Measurements from ENCODE around the gene LYZL1. TPM values are rescaled to one million over a fixed set of nuclear protein-coding genes. Genes with fewer than 3 reads are reported as not detected.
A peak's percentile ranks its signal among the peaks of the same experiment; 100 is the strongest.

Gene LYZL1
- total and polyA plus RNA-seq, 2 donors (not counting 1 experiment from before 2014, with no cell fraction given), result not detected

DNA sequence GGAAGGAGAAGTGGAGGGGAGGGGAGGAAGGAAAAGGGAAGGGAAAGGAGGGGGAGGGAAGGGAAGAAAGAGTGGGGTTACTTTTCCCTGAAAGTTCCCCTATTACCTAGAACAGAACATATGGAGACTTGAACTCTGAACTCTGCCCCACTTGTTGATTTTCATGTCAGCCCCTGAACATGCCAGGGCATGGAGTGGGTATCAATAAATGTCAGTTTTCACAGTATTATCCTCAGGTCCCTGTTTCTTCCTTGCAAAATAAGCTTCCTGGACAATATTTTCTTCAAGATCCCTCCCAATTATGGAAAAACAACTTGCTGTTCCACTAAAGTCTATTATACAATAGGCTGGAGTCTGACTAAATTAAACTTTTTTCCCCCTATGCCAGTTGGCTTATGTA is 46.9 kb upstream of the LYZL1 start:
- no peak for DNase-seq (ENCODE audit: low read depth in 2 of 2)
- Histone ChIP-seq H3K9me3 (ENCODE audit: control insufficient read depth, insufficient read depth, low read depth, low read length) (no peaks in the 10 kb centered on the region), H3K4me3 (replicated peaks in 1 of 4; ENCODE audit: control extremely low read depth in 1 of 4, insufficient read depth in 1 of 4, low read depth in 3 of 4, low read length in 4 of 4) (no peak overlapping the region), H2AFZ (ENCODE audit: low read length) (no peak overlapping the region), H4K20me1 (ENCODE audit: control insufficient read depth, extremely low read depth, insufficient read depth, low read length) (no peaks in the 10 kb centered on the region), H3K79me2 (ENCODE audit: control insufficient read depth, insufficient read depth, low read length) (no peaks in the 10 kb centered on the region), H3K36me3 (ENCODE audit: control insufficient read depth, insufficient read depth, low read length) (no peaks in the 10 kb centered on the region), H3K4me1 (ENCODE audit: control insufficient read depth, extremely low read depth, insufficient read depth, low read length) (no peaks in the 10 kb centered on the region), H3K4me2 (ENCODE audit: extremely low read depth, insufficient read depth, low read length) (no peak overlapping the region), H3K27me3 (ENCODE audit: control insufficient read depth, insufficient read depth, low read length) (peaks cover 3% of the 10 kb centered on the region), H3K9ac (ENCODE audit: insufficient read depth, low read length) (no peak overlapping the region), H3K27ac (ENCODE audit: insufficient read depth, low read length) (no peak overlapping the region)
- TF ChIP-seq EZH2 (IDR thresholded peaks at IDR 0.05; ENCODE audit: low read length, missing control alignments), result no peak
- TF ChIP-seq, protein P1, sequence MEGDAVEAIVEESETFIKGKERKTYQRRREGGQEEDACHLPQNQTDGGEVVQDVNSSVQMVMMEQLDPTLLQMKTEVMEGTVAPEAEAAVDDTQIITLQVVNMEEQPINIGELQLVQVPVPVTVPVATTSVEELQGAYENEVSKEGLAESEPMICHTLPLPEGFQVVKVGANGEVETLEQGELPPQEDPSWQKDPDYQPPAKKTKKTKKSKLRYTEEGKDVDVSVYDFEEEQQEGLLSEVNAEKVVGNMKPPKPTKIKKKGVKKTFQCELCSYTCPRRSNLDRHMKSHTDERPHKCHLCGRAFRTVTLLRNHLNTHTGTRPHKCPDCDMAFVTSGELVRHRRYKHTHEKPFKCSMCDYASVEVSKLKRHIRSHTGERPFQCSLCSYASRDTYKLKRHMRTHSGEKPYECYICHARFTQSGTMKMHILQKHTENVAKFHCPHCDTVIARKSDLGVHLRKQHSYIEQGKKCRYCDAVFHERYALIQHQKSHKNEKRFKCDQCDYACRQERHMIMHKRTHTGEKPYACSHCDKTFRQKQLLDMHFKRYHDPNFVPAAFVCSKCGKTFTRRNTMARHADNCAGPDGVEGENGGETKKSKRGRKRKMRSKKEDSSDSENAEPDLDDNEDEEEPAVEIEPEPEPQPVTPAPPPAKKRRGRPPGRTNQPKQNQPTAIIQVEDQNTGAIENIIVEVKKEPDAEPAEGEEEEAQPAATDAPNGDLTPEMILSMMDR (conservative IDR thresholded peaks at IDR 0.05 in 1 of 2, IDR thresholded peaks at IDR 0.05 in 1 of 2; ENCODE audit: low read depth in 1 of 2, low read length in 2 of 2), result no peak

DNA sequence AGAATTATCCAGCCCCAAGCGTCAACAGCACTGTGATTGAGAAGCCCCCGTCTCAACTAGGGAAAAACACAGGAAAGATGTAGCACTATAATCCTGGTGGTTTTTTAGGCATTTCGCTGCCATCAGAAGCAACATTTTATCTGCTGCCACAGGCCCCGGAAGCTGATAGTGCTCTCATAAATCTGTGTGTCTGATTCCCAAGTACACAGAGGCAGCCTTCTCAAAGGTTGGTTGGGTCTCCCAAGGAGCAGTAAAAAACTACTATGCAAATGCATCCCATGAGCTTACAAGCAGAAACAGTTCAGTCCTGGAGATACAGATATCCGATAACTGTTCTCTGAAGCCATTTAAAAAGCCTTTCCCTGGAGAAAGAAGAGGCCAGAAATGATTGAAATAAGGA is 45.8 kb upstream of the LYZL1 start:
- H3K9ac ChIP-seq (ENCODE audit: insufficient read depth, low read length), result no peak overlapping the region
- H3K9me3 ChIP-seq (ENCODE audit: control insufficient read depth, insufficient read depth, low read depth, low read length), result no peaks in the 10 kb centered on the region
- TF ChIP-seq EZH2 (IDR thresholded peaks at IDR 0.05; ENCODE audit: low read length, missing control alignments), result no peak
- TF ChIP-seq, protein P1 (conservative IDR thresholded peaks at IDR 0.05 in 1 of 2, IDR thresholded peaks at IDR 0.05 in 1 of 2; ENCODE audit: low read depth in 1 of 2, low read length in 2 of 2), result no peak
- no peak overlapping the region for H3K4me3 ChIP-seq (replicated peaks in 1 of 4; ENCODE audit: control extremely low read depth in 1 of 4, insufficient read depth in 1 of 4, low read depth in 3 of 4, low read length in 4 of 4)
- no peaks in the 10 kb centered on the region for H4K20me1 ChIP-seq (ENCODE audit: control insufficient read depth, extremely low read depth, insufficient read depth, low read length)
- H3K4me1 ChIP-seq (ENCODE audit: control insufficient read depth, extremely low read depth, insufficient read depth, low read length), result no peaks in the 10 kb centered on the region
- H3K36me3 ChIP-seq (ENCODE audit: control insufficient read depth, insufficient read depth, low read length), result no peaks in the 10 kb centered on the region
- H3K27me3 ChIP-seq (ENCODE audit: control insufficient read depth, insufficient read depth, low read length), result peaks cover 3% of the 10 kb centered on the region
- H3K27ac ChIP-seq (ENCODE audit: insufficient read depth, low read length), result no peak overlapping the region
- H2AFZ ChIP-seq (ENCODE audit: low read length), result no peak overlapping the region
- H3K4me2 ChIP-seq (ENCODE audit: extremely low read depth, insufficient read depth, low read length), result no peak overlapping the region
- no peaks in the 10 kb centered on the region for H3K79me2 ChIP-seq (ENCODE audit: control insufficient read depth, insufficient read depth, low read length)
- no peak for DNase-seq (ENCODE audit: low read depth in 2 of 2)

DNA sequence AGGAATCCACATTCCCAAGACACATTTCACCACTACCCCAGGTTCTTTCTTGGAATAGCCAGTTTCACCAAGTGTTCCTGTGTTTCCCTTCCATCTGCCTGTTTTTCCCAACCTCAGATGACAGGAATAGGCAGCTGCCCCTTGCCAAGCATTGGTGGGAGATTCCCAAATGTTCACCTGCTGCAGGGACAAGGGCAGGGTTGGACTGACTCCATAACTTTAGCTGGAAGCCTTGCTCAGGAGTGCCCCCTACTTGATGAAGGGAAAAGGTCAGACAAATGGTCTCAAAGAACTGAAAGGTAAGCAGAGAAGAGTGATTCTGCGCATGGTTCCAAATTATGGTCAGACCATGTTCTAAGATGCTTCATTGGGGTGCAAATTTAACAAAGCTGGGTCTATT is 45.1 kb upstream of the LYZL1 start:
- Histone ChIP-seq H3K4me2 (ENCODE audit: extremely low read depth, insufficient read depth, low read length) (no peak overlapping the region), H3K9me3 (ENCODE audit: control insufficient read depth, insufficient read depth, low read depth, low read length) (no peaks in the 10 kb centered on the region), H3K27ac (ENCODE audit: insufficient read depth, low read length) (no peak overlapping the region), H3K79me2 (ENCODE audit: control insufficient read depth, insufficient read depth, low read length) (no peaks in the 10 kb centered on the region), H3K36me3 (ENCODE audit: control insufficient read depth, insufficient read depth, low read length) (no peaks in the 10 kb centered on the region), H2AFZ (ENCODE audit: low read length) (no peak overlapping the region), H3K4me1 (ENCODE audit: control insufficient read depth, extremely low read depth, insufficient read depth, low read length) (no peaks in the 10 kb centered on the region), H4K20me1 (ENCODE audit: control insufficient read depth, extremely low read depth, insufficient read depth, low read length) (no peaks in the 10 kb centered on the region), H3K9ac (ENCODE audit: insufficient read depth, low read length) (no peak overlapping the region), H3K27me3 (ENCODE audit: control insufficient read depth, insufficient read depth, low read length) (peaks cover 3% of the 10 kb centered on the region), H3K4me3 (replicated peaks in 1 of 4; ENCODE audit: control extremely low read depth in 1 of 4, insufficient read depth in 1 of 4, low read depth in 3 of 4, low read length in 4 of 4) (no peak overlapping the region)
- no peak for DNase-seq (ENCODE audit: low read depth in 2 of 2)
- no peak for TF ChIP-seq EZH2 (IDR thresholded peaks at IDR 0.05; ENCODE audit: low read length, missing control alignments)
- TF ChIP-seq, protein P1 (conservative IDR thresholded peaks at IDR 0.05 in 1 of 2, IDR thresholded peaks at IDR 0.05 in 1 of 2; ENCODE audit: low read depth in 1 of 2, low read length in 2 of 2), result peak; percentile 30 to 39
